OCI-LY7 (cell line): ENCODE measurements around the gene C1orf159.

Experiments used
- EZH2phosphoT487 ChIP-seq: fragments of 200-600 bp; sonication (generic); IDR thresholded peaks from 2 replicates; pipeline ENCODE4 v1.6.1; 2018; ENCODE audit warnings: low read depth, borderline replicate concordance, mild to moderate bottlenecking, mixed run types, antibody characterized with exemption, low read length, moderate library complexity, mixed read lengths
- TF ChIP-seq, protein P1 (sequence below): fragments of 200-600 bp; sonication (generic); conservative IDR thresholded peaks from 2 replicates; pipeline ENCODE4 v1.5.1; 2014; ENCODE audit warnings: mild to moderate bottlenecking, antibody characterized with exemption, low read length, moderate library complexity, mixed read lengths

DNA sequence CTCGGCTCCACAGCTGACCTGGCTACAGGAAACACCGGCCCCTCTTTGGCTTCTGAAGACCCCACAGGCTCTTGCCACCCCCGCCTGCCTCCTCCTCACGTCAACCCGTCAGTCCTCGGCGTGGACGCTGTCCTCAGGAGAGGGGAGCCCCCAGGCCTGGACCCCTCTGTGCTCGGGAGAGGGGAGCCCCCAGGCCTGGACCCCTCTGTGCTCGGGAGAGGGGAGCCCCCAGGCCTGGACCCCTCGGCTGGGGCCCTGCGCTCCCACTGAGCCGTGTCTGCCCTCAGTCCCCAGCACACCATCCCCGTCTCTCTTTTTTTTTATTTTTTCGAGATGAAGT lies 26.0 kb upstream of the C1orf159 start:
- TF ChIP-seq, protein P1, sequence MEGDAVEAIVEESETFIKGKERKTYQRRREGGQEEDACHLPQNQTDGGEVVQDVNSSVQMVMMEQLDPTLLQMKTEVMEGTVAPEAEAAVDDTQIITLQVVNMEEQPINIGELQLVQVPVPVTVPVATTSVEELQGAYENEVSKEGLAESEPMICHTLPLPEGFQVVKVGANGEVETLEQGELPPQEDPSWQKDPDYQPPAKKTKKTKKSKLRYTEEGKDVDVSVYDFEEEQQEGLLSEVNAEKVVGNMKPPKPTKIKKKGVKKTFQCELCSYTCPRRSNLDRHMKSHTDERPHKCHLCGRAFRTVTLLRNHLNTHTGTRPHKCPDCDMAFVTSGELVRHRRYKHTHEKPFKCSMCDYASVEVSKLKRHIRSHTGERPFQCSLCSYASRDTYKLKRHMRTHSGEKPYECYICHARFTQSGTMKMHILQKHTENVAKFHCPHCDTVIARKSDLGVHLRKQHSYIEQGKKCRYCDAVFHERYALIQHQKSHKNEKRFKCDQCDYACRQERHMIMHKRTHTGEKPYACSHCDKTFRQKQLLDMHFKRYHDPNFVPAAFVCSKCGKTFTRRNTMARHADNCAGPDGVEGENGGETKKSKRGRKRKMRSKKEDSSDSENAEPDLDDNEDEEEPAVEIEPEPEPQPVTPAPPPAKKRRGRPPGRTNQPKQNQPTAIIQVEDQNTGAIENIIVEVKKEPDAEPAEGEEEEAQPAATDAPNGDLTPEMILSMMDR: no peak
- no peak for TF ChIP-seq EZH2phosphoT487
